ENCODE measurements around the gene RNF14. TPM values are rescaled to one million over a fixed set of nuclear protein-coding genes. Genes with fewer than 3 reads are reported as not detected.

RNF14 gene
- polyA plus RNA-seq, 3 donors: 9.7 to 52.8 (median 31.2) TPM

DNA sequence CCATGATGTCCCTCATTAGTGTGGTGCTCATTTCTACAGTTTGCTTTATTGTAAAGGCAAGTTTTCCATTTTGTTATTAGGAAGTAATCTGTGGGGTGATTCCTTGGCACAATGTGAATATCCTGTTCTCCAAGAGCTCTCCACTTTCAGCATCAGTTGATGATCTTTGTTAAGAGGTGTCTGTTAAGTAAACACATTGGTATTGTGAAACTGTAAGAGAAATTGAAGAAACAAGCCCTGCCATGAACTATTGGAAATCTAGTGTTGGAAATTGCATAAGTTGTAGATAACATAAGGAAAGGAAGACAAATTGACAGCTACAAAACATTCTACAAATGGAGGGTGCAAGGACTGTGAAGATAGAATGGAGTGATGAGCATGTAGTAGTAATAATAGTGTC is 17.2 kb downstream of the RNF14 start:
- Mint-ChIP-seq H3K27me3 (ENCODE audit: low read depth in 3 of 3) (no peaks in the 10 kb centered on the region), H3K36me3 (peaks cover 69 to 84% of the 10 kb centered on the region in 2 donors), H3K4me3 (no peak overlapping the region), H3K27ac (peak overlapping the region in 1 of 7 donors; percentile 4), H3K9me3 (no peaks in the 10 kb centered on the region), H3K4me1 (no peaks in the 10 kb centered on the region)
- peaks cover 83 to 94% of the 10 kb centered on the region in 2 donors for H3K36me3 ChIP-seq (replicated peaks in 1 of 2; ENCODE audit: control insufficient read depth in 1 of 2, insufficient read depth in 2 of 2, low read length in 2 of 2)
- no peak overlapping the region for H3K27ac ChIP-seq (ENCODE audit: low read depth in 1 of 2, low read length in 2 of 2)
- TF ChIP-seq, protein P1, sequence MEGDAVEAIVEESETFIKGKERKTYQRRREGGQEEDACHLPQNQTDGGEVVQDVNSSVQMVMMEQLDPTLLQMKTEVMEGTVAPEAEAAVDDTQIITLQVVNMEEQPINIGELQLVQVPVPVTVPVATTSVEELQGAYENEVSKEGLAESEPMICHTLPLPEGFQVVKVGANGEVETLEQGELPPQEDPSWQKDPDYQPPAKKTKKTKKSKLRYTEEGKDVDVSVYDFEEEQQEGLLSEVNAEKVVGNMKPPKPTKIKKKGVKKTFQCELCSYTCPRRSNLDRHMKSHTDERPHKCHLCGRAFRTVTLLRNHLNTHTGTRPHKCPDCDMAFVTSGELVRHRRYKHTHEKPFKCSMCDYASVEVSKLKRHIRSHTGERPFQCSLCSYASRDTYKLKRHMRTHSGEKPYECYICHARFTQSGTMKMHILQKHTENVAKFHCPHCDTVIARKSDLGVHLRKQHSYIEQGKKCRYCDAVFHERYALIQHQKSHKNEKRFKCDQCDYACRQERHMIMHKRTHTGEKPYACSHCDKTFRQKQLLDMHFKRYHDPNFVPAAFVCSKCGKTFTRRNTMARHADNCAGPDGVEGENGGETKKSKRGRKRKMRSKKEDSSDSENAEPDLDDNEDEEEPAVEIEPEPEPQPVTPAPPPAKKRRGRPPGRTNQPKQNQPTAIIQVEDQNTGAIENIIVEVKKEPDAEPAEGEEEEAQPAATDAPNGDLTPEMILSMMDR (IDR thresholded peaks at IDR 0.05): no peak
- no peaks in the 10 kb centered on the region for H3K9me3 ChIP-seq (replicated peaks in 1 of 2; ENCODE audit: control insufficient read depth in 1 of 2, insufficient read depth in 1 of 2, low read length in 2 of 2)
- no peak overlapping the region for H2AFZ ChIP-seq (ENCODE audit: insufficient read depth, low read depth, low read length, poor library complexity, severe bottlenecking)
- no peak overlapping the region for H3K9ac ChIP-seq (ENCODE audit: insufficient read depth, low read length, poor library complexity, severe bottlenecking)
- no peak overlapping the region for H3K4me3 ChIP-seq (replicated peaks in 1 of 3; ENCODE audit: low read depth in 2 of 3, low read length in 3 of 3)
- no peaks in the 10 kb centered on the region for H3K79me2 ChIP-seq (ENCODE audit: insufficient read depth, low read length)
- no peak overlapping the region for H3K4me2 ChIP-seq (replicated peaks; ENCODE audit: extremely low read depth, low read length, poor library complexity, severe bottlenecking)
- DNase-seq: no peak
- intact Hi-C loops (cut with micrococcal nuclease): no loop called here
- H4K20me1 ChIP-seq (ENCODE audit: insufficient read depth, low read length): no peaks in the 10 kb centered on the region
- no peaks in the 10 kb centered on the region for H3K27me3 ChIP-seq (ENCODE audit: control insufficient read depth in 2 of 2, insufficient read depth in 2 of 2, low read length in 2 of 2)
- H3K4me1 ChIP-seq (ENCODE audit: control insufficient read depth in 1 of 2, insufficient read depth in 2 of 2, low read length in 2 of 2): no peaks in the 10 kb centered on the region

DNA sequence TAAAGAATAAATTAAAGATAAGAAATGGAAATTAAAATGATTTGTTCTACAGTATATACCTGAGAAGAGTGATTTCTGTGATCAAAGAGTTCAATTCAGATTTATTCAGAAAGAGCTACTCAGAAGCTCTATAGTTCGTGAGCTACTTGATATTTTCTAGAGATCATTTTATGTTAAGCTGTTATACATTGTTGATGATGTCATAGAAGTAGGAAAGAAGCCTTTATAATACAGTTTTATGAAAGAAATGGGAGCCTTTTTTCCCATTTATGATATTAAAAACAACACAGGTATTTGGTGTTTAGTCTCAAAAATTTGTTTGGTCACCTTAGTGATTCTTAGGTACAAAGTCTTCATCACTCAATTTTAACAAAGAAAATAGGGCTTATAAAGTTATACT is 20.8 kb downstream of the RNF14 start:
- H3K36me3 Mint-ChIP-seq: peaks cover 64 to 76% of the 10 kb centered on the region in 2 donors
- H3K4me1 Mint-ChIP-seq: no peaks in the 10 kb centered on the region
- Histone ChIP-seq H3K4me3 (replicated peaks in 1 of 3; ENCODE audit: low read depth in 2 of 3, low read length in 3 of 3) (no peak overlapping the region), H3K79me2 (ENCODE audit: insufficient read depth, low read length) (no peaks in the 10 kb centered on the region), H4K20me1 (ENCODE audit: insufficient read depth, low read length) (peaks cover 6% of the 10 kb centered on the region), H3K9me3 (replicated peaks in 1 of 2; ENCODE audit: control insufficient read depth in 1 of 2, insufficient read depth in 1 of 2, low read length in 2 of 2) (no peaks in the 10 kb centered on the region), H3K4me1 (ENCODE audit: control insufficient read depth in 1 of 2, insufficient read depth in 2 of 2, low read length in 2 of 2) (no peaks in the 10 kb centered on the region), H2AFZ (ENCODE audit: insufficient read depth, low read depth, low read length, poor library complexity, severe bottlenecking) (no peak overlapping the region), H3K36me3 (replicated peaks in 1 of 2; ENCODE audit: control insufficient read depth in 1 of 2, insufficient read depth in 2 of 2, low read length in 2 of 2) (peaks cover 68 to 88% of the 10 kb centered on the region in 2 donors), H3K4me2 (replicated peaks; ENCODE audit: extremely low read depth, low read length, poor library complexity, severe bottlenecking) (no peak overlapping the region), H3K27ac (ENCODE audit: low read depth in 1 of 2, low read length in 2 of 2) (no peak overlapping the region), H3K27me3 (ENCODE audit: control insufficient read depth in 2 of 2, insufficient read depth in 2 of 2, low read length in 2 of 2) (no peaks in the 10 kb centered on the region), H3K9ac (ENCODE audit: insufficient read depth, low read length, poor library complexity, severe bottlenecking) (no peak overlapping the region)
- H3K27ac Mint-ChIP-seq: no peak overlapping the region
- H3K9me3 Mint-ChIP-seq: no peaks in the 10 kb centered on the region
- no CpG with 5 or more reads among the region's 1 CpG for WGBS (ENCODE audit: insufficient coverage)
- no peaks in the 10 kb centered on the region for H3K27me3 Mint-ChIP-seq (ENCODE audit: low read depth in 3 of 3)
- no peak overlapping the region for H3K4me3 Mint-ChIP-seq
- intact Hi-C loops (cut with micrococcal nuclease): no loop called here
- DNase-seq: no peak
- TF ChIP-seq, protein P1 (IDR thresholded peaks at IDR 0.05): no peak

All from CD14-positive monocyte (primary cell).